HG03064 (cell line): ENCODE measurements around the gene CCDC85C.

Source experiments
- ATAC-seq: cut with Tn5 transposase; IDR thresholded peaks from one replicate; pipeline ENCODE4 v1.9.1; 2021; ENCODE audit warnings: low read depth; ENCODE audit not compliant: unreplicated experiment

The CCDC85C gene

GRCh38 chr14:99462210-99462609, 141.8 kb downstream of the CCDC85C start:
- no peak for ATAC-seq

GRCh38 chr14:99461411-99462085, 142.5 kb downstream of the CCDC85C start:
- no peak for ATAC-seq

DNA sequence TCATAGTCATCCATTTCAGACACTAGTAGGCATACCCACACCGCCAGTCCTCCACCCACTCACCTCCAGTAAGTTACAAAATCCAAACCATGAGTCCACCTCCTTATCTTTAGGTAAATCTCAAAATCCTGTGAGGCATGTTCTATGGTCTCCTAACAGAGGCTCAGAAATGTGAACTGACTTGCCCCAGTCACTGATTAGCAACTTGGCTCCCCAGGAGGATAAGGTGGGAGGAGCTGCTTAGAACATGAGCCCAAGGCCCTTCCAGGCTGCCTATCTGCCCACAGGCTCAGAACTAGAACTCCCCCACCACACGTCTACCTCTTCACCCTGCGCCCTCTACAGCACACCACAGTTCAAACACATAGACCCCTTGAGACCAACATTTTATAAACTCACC, 143.2 kb downstream of the CCDC85C start:
- ATAC-seq = no peak

- no peak for ATAC-seq
Observed at GRCh38 chr14:99459481-99460100, 144.4 kb downstream of the CCDC85C start.

DNA sequence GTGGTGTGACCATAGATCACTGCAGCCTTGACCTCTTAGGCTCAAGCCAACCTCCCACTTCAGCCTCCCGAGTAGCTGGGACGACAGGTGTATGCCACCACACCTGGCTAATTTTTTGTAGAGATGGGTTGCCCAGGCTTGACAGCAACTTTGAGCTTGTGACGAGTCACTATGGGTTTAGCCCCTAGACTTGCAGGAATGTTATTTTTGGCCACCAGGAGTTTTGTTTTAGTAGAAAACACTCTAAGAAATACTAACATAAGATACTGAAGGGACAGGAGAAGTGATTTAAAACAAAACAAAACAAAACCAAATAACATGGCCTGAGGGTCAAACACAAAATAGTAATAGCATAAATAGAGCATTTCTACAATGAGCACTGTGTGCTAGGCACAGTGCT, 149.8 kb downstream of the CCDC85C start:
- ATAC-seq = no peak

DNA sequence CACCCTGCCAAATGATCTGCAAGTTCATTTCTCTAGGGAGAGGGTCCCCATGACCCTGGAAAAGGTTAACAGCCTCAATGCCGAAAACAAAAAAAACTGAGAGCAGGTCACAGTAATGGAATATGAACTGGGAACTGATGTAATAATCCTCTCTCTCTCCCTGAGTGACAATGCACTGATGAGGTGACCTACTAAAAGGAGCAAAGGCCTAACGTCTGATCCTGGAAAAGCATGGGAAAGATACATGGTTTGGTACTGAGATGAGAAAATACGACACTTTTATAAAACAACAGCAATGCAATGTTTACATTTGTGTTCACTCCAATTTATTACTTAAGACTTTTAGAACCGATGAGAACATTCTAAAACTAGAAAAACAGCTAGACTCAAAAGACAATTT, 151.0 kb downstream of the CCDC85C start:
- ATAC-seq = no peak

- no peak for ATAC-seq
Observed at GRCh38 chr14:99451234-99451633, 152.8 kb downstream of the CCDC85C start.

DNA sequence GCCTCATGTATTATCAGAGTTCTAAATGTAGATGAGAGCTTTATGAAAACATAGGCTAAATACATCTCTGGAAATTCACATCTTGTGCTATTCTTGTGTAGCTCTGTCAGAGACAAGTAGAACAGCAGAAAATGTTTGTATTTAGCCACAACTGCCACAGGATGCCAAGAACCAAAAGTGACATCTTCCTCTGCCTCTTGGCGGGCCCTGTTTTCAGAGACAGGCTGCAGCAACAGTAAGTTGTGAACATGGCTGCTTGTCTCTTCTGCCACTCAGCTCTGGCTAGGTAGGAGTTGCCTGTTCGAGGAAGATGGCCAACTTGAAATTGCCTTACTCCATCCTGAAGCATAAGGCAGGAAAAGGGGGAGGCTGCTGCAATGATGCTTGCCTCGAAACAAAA, 153.7 kb downstream of the CCDC85C start:
- ATAC-seq = no peak
